Stimulated activated CD4-positive, alpha-beta T cell treated with anti-CD3 and anti-CD28 coated beads, TNF-alpha, amount 100 ng/mL, for 1 hour (primary cell): ENCODE data around the gene SLC12A2.
A peak's percentile ranks its signal among the peaks of the same experiment; 100 is the strongest.

Experiments used
- DNase-seq, 3 donors: peaks; one replicate each; pipeline ENCODE4 v3.0.0-alpha.2; 2020; ENCODE audit warnings: low read depth in 3 of 3, low spot score in 1 of 3

The SLC12A2 gene

DNA sequence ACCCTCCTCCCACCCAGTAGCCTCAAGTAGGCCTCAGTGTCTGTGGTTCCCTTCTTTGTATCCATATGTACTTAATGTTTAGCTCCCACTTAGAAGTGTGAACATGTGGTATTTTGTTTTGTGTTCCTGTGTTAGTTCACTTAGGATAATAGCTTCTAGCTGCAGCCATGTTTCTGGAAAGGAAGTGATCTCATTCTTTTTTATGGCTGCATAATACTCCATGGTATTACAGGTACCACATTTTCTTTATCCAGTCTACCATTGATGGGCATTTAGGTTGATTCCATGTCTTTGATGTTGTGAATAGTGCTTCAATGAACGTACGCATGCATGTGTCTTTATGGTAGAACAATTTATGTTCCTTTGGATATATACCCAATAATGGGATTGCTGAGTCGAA, 74.8 kb downstream of the SLC12A2 start:
- DNase-seq = no peak

DNA sequence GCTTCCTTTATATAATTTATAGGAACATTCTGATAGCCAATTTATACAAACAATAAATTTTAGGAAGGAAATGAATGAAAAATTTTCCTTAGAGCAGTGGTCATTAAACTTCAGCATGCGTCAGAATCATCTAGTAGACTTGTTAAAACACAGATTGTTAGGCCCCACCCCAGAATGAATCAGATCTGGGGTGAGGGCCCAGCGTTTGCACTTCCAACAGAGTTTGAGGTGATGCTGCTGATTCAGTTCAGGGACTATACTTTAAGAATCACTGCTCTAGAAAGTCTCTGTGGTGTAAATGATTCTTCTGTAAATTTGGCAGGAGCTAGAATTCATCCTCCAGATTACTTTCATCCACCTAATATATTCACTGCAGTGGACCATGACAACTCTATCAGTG, 80.4 kb downstream of the SLC12A2 start:
- no peak for DNase-seq

DNA sequence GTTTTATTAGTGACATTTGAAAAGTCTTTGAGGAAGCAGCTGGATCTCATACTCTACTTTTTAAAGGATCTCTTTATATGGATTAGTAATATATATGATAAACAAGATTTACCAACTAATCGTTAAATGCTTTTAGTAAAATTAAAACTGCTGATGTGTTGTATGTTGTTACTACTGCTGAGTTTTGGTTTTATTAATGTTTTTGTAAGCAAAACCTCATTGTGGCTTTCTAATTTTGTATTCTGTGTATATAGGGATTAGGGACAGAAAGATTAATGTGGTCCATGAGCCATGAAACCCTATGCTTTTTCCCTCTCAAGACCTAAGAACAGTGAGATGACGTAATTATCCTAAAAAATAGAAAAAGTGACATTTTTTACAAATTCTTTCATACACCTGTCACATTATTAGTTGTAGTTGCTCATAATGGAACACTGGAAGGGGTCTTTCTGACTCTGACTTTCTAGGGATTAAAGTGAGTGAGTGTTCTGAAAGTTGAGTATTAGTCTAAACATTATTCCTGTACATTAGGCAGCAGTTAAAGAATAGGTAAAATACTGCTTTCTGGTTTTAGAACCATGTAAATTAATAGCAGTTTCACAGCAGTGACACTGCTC, 85.9 kb downstream of the SLC12A2 start:
- DNase-seq = no peak

DNA sequence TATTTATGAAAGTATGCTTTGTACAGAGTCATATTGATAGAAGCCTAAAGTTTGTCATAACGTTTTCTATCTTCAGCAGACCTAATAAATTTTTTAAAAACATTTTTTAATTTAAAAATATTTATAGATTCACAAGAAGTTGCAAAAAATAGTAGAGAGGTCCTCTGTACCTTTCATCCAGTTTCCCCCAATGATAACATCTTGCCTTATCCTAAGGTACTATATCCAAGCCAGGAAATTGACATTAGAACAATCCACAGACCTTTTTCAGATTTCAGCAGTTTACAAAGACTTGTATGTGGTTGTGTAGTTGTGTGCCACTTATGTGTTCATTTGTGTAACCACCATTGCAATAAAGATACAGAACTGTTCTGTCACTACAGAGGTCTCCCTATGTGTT, 88.5 kb downstream of the SLC12A2 start:
- DNase-seq = no peak

DNA sequence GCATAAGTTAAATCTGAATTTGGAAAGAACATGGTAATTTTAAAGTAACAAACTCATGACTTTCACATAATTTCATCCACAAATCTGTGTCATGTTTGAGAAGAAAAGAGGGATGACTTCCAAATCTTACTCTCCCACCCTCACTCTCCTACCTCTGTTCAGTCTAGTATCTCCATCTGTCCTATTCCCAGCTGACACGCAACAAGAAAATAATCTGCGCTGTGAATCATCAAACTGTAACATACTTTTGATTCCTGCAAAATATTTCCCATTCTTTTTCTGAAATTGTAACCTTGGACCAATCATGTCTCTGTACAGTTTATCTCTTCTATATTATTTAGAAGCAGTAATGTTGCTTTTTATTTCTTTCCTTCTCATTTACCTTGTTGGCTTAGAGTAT, 91.4 kb downstream of the SLC12A2 start:
- no peak for DNase-seq

DNA sequence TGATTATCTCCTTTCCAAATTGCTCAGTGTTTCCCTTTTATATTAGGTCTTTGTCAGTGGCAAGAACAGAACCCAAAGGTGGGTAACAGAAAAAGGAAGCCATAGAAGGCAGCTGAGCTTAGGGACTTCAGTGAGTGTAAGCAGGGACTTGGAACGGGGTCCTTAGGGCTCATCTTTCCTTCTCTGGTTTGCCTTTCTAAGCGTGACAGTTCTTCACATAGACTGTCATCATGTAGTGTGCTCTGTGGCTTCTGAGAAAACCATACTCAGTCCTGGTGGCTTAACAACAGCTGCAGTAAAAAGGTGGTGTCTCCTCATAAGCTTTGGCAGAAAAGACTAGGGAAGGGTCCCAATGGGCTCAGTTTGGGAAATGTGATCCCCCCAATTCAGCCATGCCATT, 108.8 kb downstream of the SLC12A2 start:
- no peak for DNase-seq

DNA sequence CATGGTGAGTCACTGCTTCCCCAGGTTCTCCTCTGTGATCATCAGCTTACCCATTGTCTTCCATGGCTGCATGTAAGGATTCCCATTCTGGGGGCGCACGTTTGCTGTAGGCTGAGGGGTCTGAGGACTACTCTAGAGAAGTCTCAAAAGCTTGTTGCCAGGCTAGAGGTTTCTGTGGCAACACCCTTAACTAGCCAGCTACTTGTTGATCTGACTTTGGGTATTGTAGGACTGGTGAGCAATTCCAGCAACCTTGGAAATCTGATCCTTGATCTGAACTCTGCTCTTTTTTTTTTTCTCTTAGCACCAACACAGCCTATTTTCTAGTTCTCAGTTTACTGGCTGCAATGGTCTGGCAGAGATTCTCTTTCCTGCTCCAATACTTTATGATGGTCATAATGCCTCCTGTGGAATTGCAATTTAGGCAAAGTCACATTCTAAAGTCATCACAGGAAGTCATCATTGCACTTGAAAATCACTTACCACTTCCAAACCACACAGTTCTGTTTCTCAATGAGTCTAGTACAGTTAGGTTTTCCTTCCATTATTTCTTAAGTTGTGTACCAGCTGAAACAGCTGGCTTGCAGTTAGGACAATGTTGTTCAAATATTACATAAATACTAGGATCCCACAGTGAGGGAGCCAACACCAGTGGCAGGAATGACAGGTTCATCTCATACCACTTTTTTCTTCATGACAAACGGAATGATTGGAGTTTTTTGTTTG, 110.3 kb downstream of the SLC12A2 start:
- DNase-seq = no peak

DNA sequence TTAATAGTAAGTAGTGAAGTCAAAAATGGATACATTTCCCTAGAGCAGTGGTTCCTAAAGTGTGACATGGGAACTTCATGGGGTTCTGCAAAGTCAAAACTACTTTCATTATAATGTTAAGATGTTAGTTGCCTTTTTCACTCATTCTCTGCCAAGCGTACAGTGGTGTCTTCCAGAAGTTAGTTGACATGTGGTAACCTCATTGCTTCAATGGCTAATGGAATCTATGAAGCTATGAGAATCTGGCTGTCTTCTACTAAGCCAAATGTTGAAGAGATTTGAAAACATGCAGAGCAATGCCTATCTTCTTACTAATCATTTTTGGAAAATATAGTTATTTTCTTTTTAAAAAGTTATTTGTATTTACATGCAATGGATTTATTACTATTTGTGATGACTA, 111.8 kb downstream of the SLC12A2 start:
- DNase-seq = no peak

DNA sequence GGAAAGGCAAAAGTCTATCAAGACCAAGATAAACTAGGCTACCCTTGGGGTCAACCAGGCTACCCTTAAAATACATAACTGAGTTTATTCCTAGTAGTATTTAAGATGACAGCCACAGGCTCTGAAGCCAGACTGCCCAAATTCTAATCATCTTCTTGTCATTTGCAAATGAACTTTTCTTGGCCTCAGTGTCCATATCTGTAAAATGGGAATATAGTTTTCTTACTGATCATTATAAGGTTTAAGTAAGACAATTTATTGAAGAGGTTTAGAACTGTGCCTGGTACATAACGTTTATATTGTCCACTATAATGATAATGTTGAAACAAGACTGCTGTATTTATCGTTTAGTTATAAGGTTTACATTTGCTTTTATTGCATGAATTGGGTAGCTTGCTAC, 112.5 kb downstream of the SLC12A2 start:
- DNase-seq = no peak

DNA sequence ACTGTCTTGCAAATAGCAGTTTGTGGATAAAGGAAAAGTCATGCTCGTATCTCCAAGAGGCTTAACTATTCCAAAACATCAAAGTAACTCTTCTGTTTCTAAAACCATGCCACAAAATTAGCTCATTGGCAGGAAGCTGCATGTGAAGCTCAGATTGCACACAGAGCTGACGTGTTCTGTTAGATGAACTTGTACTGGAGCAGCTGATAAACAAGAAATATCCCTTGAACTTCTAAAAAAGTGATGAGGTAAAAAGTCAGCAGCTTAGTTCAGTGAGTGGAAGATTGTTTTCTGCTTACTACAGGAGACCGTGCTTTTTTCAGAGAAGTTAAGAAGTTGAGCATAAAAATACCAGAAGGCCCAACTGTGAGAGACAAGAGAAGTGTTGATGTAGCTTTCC, 113.2 kb downstream of the SLC12A2 start:
- no peak for DNase-seq

DNA sequence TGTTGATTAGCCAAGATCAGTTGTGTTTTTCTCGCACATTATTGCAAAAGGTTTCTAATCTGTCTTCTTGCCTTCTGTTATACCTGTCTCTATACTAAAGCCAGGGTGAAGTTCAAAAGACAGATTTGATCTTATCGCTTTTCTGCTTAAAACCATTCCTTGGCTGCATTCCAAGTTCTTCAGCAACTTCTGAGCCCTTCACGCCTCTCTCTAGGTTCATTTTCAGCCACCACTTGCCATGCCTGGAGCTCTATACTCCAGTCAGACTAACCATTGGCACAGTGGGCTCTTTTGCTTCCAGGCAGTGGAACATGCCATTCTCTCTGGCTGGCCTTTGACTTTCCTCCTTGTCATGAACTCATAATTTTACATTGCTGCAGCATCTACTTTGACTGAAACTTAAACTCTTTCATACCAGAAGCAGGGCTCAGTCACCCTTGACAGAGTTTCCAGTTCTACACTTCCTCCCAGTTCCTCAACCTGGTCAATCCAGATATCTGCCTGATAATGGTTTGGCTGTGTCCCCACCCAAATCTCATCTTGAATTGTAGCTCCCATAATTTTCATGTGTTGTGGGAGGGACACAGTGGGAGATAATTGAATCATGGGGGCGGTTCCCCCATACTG, 114.4 kb downstream of the SLC12A2 start:
- DNase-seq = no peak

DNA sequence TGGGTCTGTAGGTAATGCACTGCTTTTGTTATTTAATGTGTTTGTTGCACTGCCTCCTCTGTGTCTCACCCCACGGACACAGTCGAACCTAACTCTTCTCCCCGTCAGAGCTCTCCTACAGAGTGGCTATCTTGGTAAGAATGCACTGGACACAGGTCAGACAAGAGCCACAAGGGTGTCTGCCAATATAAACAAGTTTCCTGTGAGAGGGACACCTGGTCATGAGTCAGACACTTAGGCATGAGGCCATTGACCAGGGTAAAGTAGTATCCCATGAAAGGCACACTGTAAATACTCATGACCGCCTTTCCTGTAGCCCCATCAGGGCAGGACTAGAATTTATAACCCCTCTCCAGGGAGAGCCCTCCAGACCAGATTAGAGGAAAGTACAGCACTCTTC, 115.5 kb downstream of the SLC12A2 start:
- no peak for DNase-seq

DNA sequence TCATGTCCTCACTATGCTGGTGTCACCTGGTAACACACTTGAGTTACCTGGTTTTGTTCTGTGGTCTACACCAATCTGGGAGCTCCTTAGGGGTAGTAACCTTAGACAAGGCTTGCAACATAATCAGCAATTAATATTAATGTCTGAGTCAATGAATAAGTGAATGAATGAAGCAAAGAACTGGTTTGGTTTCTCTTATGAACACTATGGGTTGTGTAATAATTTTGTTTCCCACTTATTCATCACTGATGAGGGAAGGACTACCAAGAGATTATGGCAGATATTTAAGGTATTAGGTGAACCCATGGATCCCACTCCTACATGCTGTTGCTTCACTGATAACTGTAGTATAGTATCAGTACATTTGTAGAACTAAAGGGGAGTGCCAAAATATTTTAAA, 116.0 kb downstream of the SLC12A2 start:
- no peak for DNase-seq

DNA sequence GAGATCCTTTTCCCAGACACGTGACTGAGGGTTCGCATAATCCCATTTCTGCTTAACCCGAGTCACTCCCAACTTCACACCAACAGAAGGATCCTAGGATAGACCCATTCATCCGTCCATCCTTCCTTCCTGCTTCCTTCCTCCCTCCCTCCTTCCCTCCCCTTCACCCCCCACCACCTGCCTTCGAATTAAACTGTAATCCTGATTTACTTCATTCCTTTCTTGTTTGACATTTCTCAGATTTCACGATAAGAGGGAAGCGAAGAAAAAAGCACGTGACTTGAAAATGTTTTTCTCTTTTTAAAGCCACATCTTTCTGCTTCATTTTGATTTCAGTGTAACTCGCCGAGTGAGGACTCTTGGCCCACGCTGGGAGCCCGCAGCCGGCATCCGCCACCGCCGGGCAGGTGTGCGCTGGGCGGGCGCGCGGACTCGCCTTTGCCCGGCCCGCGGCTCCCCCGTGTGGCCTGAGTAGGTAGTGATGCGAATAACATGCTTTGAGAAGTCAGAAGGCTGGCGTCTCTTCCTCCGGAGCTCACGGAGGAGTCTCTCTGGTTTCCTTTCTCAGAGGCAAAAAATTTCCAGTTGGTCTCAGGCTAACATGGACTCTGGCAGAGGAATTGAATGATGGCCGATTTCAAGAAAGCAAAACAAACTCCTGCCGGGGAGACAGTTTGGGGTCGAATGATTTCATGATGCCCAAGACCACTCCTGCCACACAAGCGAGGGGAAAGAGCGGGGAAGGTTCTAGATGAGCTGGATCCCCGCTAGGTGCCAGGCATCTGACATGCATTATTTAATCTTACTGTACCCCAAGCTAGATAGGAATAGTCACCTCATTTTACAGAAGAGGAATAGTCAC, 117.7 kb downstream of the SLC12A2 start:
- peak; percentile 38 to 80 (median 48) for DNase-seq

DNA sequence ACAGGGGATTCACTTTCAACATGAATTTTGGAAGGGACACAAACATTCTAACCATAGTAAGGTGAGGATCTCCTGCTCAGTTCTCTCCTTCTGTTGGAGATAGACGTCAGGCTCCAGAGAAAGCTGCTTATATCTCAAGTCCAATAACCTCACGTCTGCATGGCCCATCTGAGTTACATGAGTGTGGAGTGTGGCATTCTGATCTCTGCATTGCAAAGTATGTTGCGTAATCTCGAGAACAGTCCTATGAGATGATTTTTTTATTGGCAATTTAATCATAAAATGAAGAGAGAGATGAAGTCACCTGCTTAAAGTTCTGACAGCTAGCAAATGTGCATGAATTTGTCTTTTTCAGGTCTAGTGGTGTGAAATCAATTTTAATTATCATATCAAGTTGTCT, 118.8 kb downstream of the SLC12A2 start:
- DNase-seq = no peak

DNA sequence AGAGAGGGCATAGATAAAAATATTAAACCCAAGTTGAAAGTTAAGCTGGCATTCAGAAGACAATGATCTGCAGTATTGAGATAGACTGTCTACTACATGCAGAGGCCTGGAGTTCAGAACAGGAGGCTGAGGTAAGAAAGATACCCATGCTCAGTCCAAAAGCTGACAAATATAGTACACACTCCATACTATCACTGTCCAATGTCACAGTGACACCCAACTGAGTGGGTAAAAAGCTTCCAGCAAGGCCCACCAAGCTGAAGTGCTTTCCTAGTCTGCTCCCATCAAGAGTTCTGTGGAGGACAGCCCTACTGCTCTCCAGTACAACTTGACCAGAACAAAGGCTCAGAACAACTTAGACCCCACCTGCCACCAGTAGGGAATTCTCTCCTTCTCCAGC, 124.9 kb downstream of the SLC12A2 start:
- no peak for DNase-seq

DNA sequence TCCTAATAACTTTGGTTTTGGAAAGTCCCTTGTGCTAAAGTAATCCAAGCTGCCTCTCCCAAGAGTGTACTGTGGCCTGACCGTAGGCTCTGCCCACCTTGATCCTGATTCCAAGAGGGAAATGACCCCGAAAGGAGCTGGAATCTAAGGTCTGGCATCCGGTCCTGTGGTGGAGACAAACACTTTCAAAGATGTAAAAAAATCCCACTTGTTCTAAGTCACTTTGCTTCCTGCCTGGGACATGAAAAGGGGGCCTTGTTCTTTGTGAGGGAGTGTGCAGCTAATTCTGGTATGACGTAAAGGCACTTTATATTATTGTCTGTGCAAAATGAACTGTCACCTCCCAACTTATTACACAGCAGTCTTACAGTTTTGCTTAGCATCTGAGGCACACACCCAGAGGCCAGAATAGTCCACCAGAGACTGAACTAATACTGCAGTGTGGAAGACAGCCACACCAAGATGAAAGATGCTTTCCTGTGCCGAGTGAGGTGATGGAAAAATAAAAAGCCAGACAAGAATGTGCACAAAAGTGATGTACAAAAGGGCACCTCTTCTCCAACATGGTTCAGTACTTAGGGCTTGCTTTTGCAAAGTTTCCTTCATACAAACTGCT, 128.7 kb downstream of the SLC12A2 start:
- DNase-seq = no peak

DNA sequence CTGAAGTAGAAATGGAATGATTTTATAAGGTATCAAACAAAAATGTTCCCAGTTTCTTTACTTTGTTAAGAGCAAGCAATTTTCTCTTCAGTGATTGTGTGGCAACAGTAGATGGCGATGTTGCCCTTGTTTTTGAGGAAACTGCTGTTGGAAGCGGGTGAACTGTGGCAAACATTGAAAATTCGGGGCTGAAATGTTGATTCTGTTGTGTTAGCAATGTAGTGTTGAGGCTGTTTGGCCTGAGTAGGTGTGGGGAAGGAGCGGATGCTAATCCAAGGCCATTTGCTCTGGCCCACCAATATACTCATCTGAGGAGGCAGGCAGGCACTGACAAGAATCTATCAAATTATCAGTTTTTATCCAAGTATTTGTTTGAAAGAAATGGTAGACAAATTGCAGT, 129.8 kb downstream of the SLC12A2 start:
- no peak for DNase-seq

DNA sequence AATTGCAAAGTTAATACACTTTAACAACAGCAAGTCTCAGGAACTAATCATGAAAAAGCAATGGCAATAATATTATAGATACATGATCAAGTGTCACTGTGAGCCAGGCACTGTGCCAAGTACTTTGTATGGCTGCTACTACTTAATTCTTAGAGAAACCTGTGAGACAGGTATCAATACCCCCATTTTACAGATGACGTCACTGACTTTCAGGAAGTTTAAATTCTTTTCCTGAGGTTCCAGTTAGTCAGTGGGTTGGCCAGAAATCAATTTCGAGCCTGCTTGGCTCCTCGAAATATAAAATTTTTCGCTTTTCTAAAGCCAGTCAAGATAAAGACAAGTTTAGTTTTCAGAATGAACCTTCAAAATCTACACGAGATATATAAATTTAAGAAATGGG, 130.3 kb downstream of the SLC12A2 start:
- no peak for DNase-seq

DNA sequence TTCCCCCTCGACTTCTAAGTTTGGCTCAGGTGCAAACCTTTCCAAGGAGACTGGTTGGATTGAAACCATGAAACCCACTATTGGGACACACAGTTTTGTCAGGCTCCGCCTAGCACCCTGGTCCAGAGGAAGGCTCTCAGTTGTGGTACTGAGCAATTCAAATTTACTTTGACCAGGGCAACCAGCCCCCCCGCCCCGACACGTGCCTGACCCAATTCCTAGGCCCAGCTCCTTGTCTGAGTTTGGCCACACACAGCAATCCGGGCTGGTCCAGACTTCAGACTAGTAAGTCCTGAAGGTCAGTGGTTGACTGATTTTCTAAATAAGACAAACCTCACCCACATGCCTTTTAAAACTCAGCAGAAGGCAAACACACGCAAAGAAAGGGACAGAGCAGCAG, 132.7 kb downstream of the SLC12A2 start:
- DNase-seq = no peak

DNA sequence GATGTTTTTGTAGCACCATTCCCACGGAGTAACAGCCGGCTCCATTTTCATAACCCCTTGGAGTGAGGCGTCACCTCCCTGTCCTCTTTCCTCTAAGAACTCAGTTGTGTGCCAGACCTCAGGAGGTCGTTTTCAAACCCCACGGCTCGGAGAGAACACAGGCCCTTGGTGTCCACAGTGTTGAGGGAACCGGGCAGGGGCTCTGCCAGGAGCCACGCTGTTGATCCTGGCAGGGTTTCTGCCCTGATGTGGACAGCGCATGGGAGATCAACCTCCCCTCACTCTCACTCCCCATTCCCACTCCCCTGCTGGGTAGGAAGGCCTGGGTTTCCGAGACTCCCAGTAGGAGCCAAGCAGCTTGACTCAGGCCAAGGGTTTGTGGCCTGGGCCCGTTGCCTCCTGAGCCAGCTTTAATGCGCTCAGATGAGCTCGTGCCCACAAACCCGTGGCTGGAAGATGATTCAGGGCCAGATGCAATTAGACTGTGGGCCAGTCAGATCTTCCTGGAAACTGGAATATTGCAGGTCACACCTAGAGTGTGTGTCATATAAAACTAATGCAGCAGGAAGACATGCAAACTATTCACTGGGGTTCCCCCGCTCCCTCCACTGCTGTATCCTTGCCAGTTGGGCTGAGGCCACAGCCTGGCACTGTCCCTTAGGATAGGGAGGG, 133.4 kb downstream of the SLC12A2 start:
- DNase-seq = no peak
